ENCODE measurements around the gene DTNB. TPM values are rescaled to one million over a fixed set of nuclear protein-coding genes. Genes with fewer than 3 reads are reported as not detected.

Gene DTNB
- 5.3 and 6.8 TPM in 2 replicates for total RNA-seq

GRCh38 chr2:25673300-25674076 is at the start of gene DTNB:
DTNB (minus strand) TSS chr2:25673577; CDS start chr2:25652660, 20,917 bp downstream.

DNA sequence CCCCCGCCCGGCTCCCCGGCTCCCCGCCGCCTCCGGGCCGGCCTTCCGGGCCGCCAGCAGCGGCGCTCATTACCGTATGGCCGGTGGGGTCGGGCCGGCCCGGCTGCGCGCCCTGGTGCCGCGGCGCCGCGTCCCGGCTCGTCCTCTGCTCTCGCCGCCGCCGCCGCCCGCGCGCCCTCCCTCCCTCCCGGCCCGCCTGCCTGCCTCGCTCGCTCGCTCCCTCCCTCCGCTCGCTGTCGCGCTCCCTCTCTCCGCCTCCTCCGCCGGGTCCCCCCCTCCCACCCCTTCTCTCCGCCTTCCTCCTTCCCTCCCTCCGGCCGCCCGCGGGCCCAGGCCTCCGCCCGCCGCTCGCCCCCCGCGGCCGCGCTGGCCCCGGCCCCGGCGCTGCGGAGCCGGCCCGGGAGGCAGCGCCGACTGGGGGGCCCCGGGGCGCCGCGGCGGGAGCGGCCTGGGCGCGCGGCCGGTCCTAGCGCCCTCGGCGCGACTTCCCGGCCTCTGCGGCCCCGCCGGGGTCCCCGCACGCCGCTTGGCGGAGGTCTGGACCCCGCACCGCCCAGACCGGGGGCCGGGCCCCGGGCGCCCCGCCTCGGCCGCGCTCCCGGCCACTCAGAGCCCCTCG is 331.5 kb downstream of the DTNB start, which contains the start of gene DNMT3A:
TSS of gene DNMT3A (minus strand) at position 173 of the 619 bp plus-strand sequence. CDS start 27,941 bp downstream, outside the sequence.

Other genes with a start within 250 kb of the DTNB start
- 3.9 and 5.5 TPM in 2 replicates for gene ASXL2, start 204.9 kb upstream of the DTNB start, total RNA-seq